ENCODE data around the gene CLRN2.
A peak's percentile ranks its signal among the peaks of the same experiment; 100 is the strongest.

The CLRN2 gene

GRCh38 chr4:17514865-17515264 is at the start of gene CLRN2:
Gene CLRN2 (plus strand): TSS chr4:17515165. CDS start chr4:17515267, 102 bp downstream.
- no peak for DNase-seq (ENCODE audit: low read depth in 3 of 3)

- DNase-seq (ENCODE audit: low read depth in 3 of 3): no peak
Observed at GRCh38 chr4:17468619-17469221, 46.2 kb upstream of the CLRN2 start.

GRCh38 chr4:17469931-17470674 is 44.9 kb upstream of the CLRN2 start:
- no peak for DNase-seq (ENCODE audit: low read depth in 3 of 3)

GRCh38 chr4:17475481-17475880 is 39.5 kb upstream of the CLRN2 start:
- no peak for DNase-seq (ENCODE audit: low read depth in 3 of 3)

- no peak for DNase-seq (ENCODE audit: low read depth in 3 of 3)
Observed at GRCh38 chr4:17476853-17477252, 38.1 kb upstream of the CLRN2 start.

- DNase-seq (ENCODE audit: low read depth in 3 of 3): no peak
Observed at GRCh38 chr4:17477774-17478472, 37.0 kb upstream of the CLRN2 start.

- no peak for DNase-seq (ENCODE audit: low read depth in 3 of 3)
Observed at GRCh38 chr4:17480210-17480927, 34.6 kb upstream of the CLRN2 start.

GRCh38 chr4:17480955-17481354 is 34.0 kb upstream of the CLRN2 start:
- DNase-seq (ENCODE audit: low read depth in 3 of 3): no peak

GRCh38 chr4:17482716-17483115 is 32.2 kb upstream of the CLRN2 start:
- no peak for DNase-seq (ENCODE audit: low read depth in 3 of 3)

GRCh38 chr4:17489123-17489522 is 25.8 kb upstream of the CLRN2 start:
- DNase-seq (ENCODE audit: low read depth in 3 of 3): no peak

- no peak for DNase-seq (ENCODE audit: low read depth in 3 of 3)
Observed at GRCh38 chr4:17489721-17490120, 25.2 kb upstream of the CLRN2 start.

GRCh38 chr4:17490575-17491059 is 24.3 kb upstream of the CLRN2 start:
- DNase-seq (ENCODE audit: low read depth in 3 of 3): no peak

- no peak for DNase-seq (ENCODE audit: low read depth in 3 of 3)
Observed at GRCh38 chr4:17491196-17491595, 23.8 kb upstream of the CLRN2 start.

GRCh38 chr4:17492058-17492741 is 22.8 kb upstream of the CLRN2 start:
- no peak for DNase-seq (ENCODE audit: low read depth in 3 of 3)

- DNase-seq (ENCODE audit: low read depth in 3 of 3): no peak
Observed at GRCh38 chr4:17492876-17493275, 22.1 kb upstream of the CLRN2 start.

GRCh38 chr4:17493619-17494018 is 21.3 kb upstream of the CLRN2 start:
- no peak for DNase-seq (ENCODE audit: low read depth in 3 of 3)

GRCh38 chr4:17494258-17495190 is 20.4 kb upstream of the CLRN2 start:
- DNase-seq (ENCODE audit: low read depth in 3 of 3): peak in 1 of 3 experiments; percentile 13

GRCh38 chr4:17497890-17498523 is 17.0 kb upstream of the CLRN2 start:
- DNase-seq (ENCODE audit: low read depth in 3 of 3): no peak

GRCh38 chr4:17500574-17500973 is 14.4 kb upstream of the CLRN2 start:
- DNase-seq (ENCODE audit: low read depth in 3 of 3): no peak

GRCh38 chr4:17502756-17503155 is 12.2 kb upstream of the CLRN2 start:
- DNase-seq (ENCODE audit: low read depth in 3 of 3): no peak

Measured in stimulated activated CD4-positive, alpha-beta T cell treated with anti-CD3 and anti-CD28 coated beads, TNF-alpha, amount 100 ng/mL, for 4 hours (primary cell).